Right cardiac atrium (tissue), 5 donors: ENCODE data around the gene CACNA1H. TPM values are rescaled to one million over a fixed set of nuclear protein-coding genes. Genes with fewer than 3 reads are reported as not detected.
A peak's percentile ranks its signal among the peaks of the same experiment; 100 is the strongest.
"Not testable (repeated sequence)": the region's sequence is repeated elsewhere in the genome, so short reads cannot be mapped to it uniquely, and the experiment has no call there.

ENCODE experiments used
- ATAC-seq, 2 donors: fragments of 200-7000 bp; cut with Tn5 transposase; one replicate each; pipeline versions ENCODE4 v1.8.0 to v1.9.1; 2020; ENCODE audit warnings: moderate library complexity in 2 of 2, mild to moderate bottlenecking in 1 of 2
- DNase-seq, 3 donors: peaks; one replicate each; pipeline ENCODE4 v3.0.0-alpha.2; 2020
- H3K27ac ChIP-seq: one replicate; pipeline ENCODE4 v1.5.1; 2013; ENCODE audit warnings: mild to moderate bottlenecking, low read length, control low read depth, moderate library complexity
- H3K27me3 ChIP-seq: one replicate; pipeline ENCODE4 v1.6.1; 2013; ENCODE audit not compliant: control insufficient read depth, insufficient read depth
- H3K4me1 ChIP-seq: one replicate; pipeline ENCODE4 v1.6.1; 2013; ENCODE audit warnings: low read length; ENCODE audit not compliant: control insufficient read depth, insufficient read depth
- H3K4me3 ChIP-seq: one replicate; pipeline ENCODE4 v1.5.1; 2013; ENCODE audit warnings: low read length, control low read depth
- H3K9me3 ChIP-seq: one replicate; pipeline ENCODE4 v1.6.1; 2013; ENCODE audit warnings: low read length; ENCODE audit not compliant: control insufficient read depth
- WGBS: extraction: QIAGEN DNeasy Blood & Tissue Kit; methylation state at CpG from one replicate; pipeline ENCODE4 v1.1.7; 2013; 5-methylcytosine and 5-hydroxymethylcytosine counted together
- intact Hi-C, 4 donors: fragments of 100-400 bp; cut with DNase I; formaldehyde crosslinking; loops; one replicate each; pipeline versions ENCODE4 v1.11.0 to v1.14.0; 2022 to 2023
- polyA plus RNA-seq: library from polyadenylated mRNA; stranded (reverse); fragments of 200-250 nt; gene quantifications from one replicate; pipeline ENCODE4 v1.2.3, GENCODE V29; 2013
- total RNA-seq, 4 donors: library from RNA; stranded (reverse); fragmentation: NEBNext Ultra II Directional; extraction: Animal tissue kit (Norgen Biotek cat#: 25700); gene quantifications; one replicate each; pipeline ENCODE4 v1.2.1, GENCODE V29; 2021
- donor health status: healthy with polysubstance abuse.
- donor health status: DM: no; HTN: yes; CAD: no.
- donor health status: DM: no; HTN: no; CAD: no.
- donor health status: DM: no; HTN: yes; CAD: no; lungs with severe emphysema.
- donor health status: DM: yes; HTN: yes; CAD: no.

CACNA1H gene
- total and polyA plus RNA-seq, 5 donors = 4.2 to 7.8 (median 6.1) TPM

GRCh38 chr16:1241081-1241480 is 88.2 kb downstream of the CACNA1H start:
- intact Hi-C loops, H3K4me3 ChIP-seq, H3K27me3 ChIP-seq, H3K4me1 ChIP-seq, DNase-seq, H3K9me3 ChIP-seq, H3K27ac ChIP-seq: not testable (repeated sequence)
- ATAC-seq = peak; percentile 4 to 18
- WGBS = 79% methylated on average over 11 of the region's 15 CpGs

GRCh38 chr16:1243363-1243762 is 90.5 kb downstream of the CACNA1H start:
- intact Hi-C loops, DNase-seq, ATAC-seq, H3K27me3 ChIP-seq, H3K27ac ChIP-seq, H3K9me3 ChIP-seq, H3K4me1 ChIP-seq, H3K4me3 ChIP-seq: not testable (repeated sequence)
- 52% methylated on average over 7 of the region's 11 CpGs for WGBS

- H3K4me3 ChIP-seq, H3K27ac ChIP-seq, H3K9me3 ChIP-seq, intact Hi-C loops, DNase-seq, H3K4me1 ChIP-seq, H3K27me3 ChIP-seq, ATAC-seq: not testable (repeated sequence)
- WGBS = 62% methylated on average over 32 of the region's 32 CpGs
Observed at GRCh38 chr16:1243907-1244850, 91.3 kb downstream of the CACNA1H start.

- no peak for ATAC-seq
- no peak overlapping the region for H3K4me3 ChIP-seq
- H3K27ac ChIP-seq = no peak overlapping the region
- H3K9me3 ChIP-seq = no peaks in the 10 kb centered on the region
- no peaks in the 10 kb centered on the region for H3K27me3 ChIP-seq
- no peaks in the 10 kb centered on the region for H3K4me1 ChIP-seq
- DNase-seq = no peak
- intact Hi-C loops = no loop called here
- 68% methylated on average over 12 of the region's 12 CpGs for WGBS
Observed at GRCh38 chr16:1244881-1245280, 92.0 kb downstream of the CACNA1H start.

GRCh38 chr16:1245452-1246020 is 92.6 kb downstream of the CACNA1H start:
- WGBS = 49% methylated on average over 22 of the region's 22 CpGs
- H3K27ac ChIP-seq = no peak overlapping the region
- H3K4me3 ChIP-seq = no peak overlapping the region
- intact Hi-C loops = no loop called here
- no peaks in the 10 kb centered on the region for H3K27me3 ChIP-seq
- DNase-seq (peak in 1 of 3 donors; percentile 33), ATAC-seq (no peak)
- no peaks in the 10 kb centered on the region for H3K9me3 ChIP-seq
- no peaks in the 10 kb centered on the region for H3K4me1 ChIP-seq

GRCh38 chr16:1247903-1248537 is 95.1 kb downstream of the CACNA1H start:
- WGBS = 88% methylated on average over 14 of the region's 14 CpGs
- not testable (repeated sequence) for H3K4me3 ChIP-seq, DNase-seq

GRCh38 chr16:1249031-1249755 is 96.3 kb downstream of the CACNA1H start:
- H3K4me3 ChIP-seq, DNase-seq, H3K27ac ChIP-seq, H3K27me3 ChIP-seq, H3K4me1 ChIP-seq, intact Hi-C loops, H3K9me3 ChIP-seq: not testable (repeated sequence)
- peak; percentile 54 to 56 for ATAC-seq
- WGBS = 84% methylated on average over 9 of the region's 43 CpGs

More at GRCh38 chr16:1247903-1248537, 95.1 kb downstream of the CACNA1H start:
- H3K27ac ChIP-seq, H3K9me3 ChIP-seq, H3K27me3 ChIP-seq, ATAC-seq, intact Hi-C loops, H3K4me1 ChIP-seq: not testable (repeated sequence)

- ATAC-seq = peak; percentile 17 to 22
- H3K4me1 ChIP-seq, H3K27me3 ChIP-seq, H3K9me3 ChIP-seq, H3K4me3 ChIP-seq, DNase-seq, H3K27ac ChIP-seq, intact Hi-C loops: not testable (repeated sequence)
- no CpG with 5 or more reads among the region's 47 CpGs for WGBS
Observed at GRCh38 chr16:1253701-1254364, 100.9 kb downstream of the CACNA1H start.

GRCh38 chr16:1254821-1255220 is 101.9 kb downstream of the CACNA1H start:
- DNase-seq, H3K4me1 ChIP-seq, H3K27me3 ChIP-seq, intact Hi-C loops, ATAC-seq, H3K27ac ChIP-seq, H3K4me3 ChIP-seq, H3K9me3 ChIP-seq: not testable (repeated sequence)
- WGBS = 92% methylated on average over 3 of the region's 3 CpGs
